Stimulated activated CD4-positive, alpha-beta T cell treated with anti-CD3 and anti-CD28 coated beads, Interleukin-2, amount 100 ng/mL, for 4 hours (primary cell): ENCODE data around the gene PHACTR2.
"Not testable (repeated sequence)": the region's sequence is repeated elsewhere in the genome, so short reads cannot be mapped to it uniquely, and the experiment has no call there.

Source experiments
- DNase-seq: peaks from one replicate; pipeline ENCODE4 v3.0.0-alpha.2; 2020; ENCODE audit warnings: low read depth

The PHACTR2 gene

GRCh38 chr6:143864234-143864633, 186.5 kb downstream of the PHACTR2 start, which contains the start of gene ZC2HC1B:
ZC2HC1B (plus strand) TSS chr6:143864474; CDS start chr6:143864540, 66 bp downstream.
- DNase-seq = no peak

GRCh38 chr6:143867236-143867635, 189.5 kb downstream of the PHACTR2 start:
- DNase-seq = no peak

- not testable (repeated sequence) for DNase-seq
Measured at GRCh38 chr6:143868808-143869207, 191.0 kb downstream of the PHACTR2 start.

GRCh38 chr6:143871202-143871730, 193.5 kb downstream of the PHACTR2 start:
- not testable (repeated sequence) for DNase-seq

- DNase-seq = no peak
Measured at GRCh38 chr6:143872201-143872600, 194.4 kb downstream of the PHACTR2 start.

GRCh38 chr6:143873600-143873999, 195.8 kb downstream of the PHACTR2 start:
- DNase-seq = not testable (repeated sequence)

GRCh38 chr6:143874503-143874902, 196.7 kb downstream of the PHACTR2 start:
- DNase-seq = not testable (repeated sequence)

- no peak for DNase-seq
Measured at GRCh38 chr6:143877584-143878271, 200.0 kb downstream of the PHACTR2 start.

- no peak for DNase-seq
Measured at GRCh38 chr6:143878272-143878760, 200.6 kb downstream of the PHACTR2 start.

GRCh38 chr6:143880412-143880811, 202.6 kb downstream of the PHACTR2 start:
- DNase-seq = no peak
